ENCODE measurements around the gene GREM1.

Gene GREM1

GRCh38 chr15:32687556-32687955 lies 30.2 kb upstream of the GREM1 start:
- H3K9ac ChIP-seq (ENCODE audit: low read length) = no peak overlapping the region

DNA sequence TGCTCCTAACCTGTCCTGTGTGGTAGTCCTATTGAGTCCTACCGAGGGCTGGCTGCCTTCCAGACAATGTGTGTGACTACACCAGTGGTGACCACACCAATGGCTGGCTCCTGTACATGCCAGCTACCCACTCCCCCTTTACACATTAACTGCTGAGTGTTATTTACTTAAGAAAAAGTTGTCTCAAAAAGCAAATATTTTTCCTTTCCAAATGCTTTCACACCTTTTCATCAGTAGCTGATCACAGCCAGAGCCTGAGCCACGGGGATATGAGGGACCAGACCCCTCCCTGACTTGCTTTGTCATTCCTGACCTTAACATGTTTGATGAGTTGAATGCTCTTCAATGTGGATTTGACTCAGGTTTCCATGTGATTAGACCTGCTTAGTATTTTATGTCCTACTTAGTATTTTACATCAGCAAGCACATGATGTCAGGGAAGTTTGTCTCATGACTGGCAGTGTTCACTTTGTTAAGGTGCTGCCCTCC lies 29.6 kb upstream of the GREM1 start:
- no peak overlapping the region for H2AFZ ChIP-seq (ENCODE audit: low read length)
- no peak for DNase-seq

More at GRCh38 chr15:32687556-32687955, 30.2 kb upstream of the GREM1 start:
- Histone ChIP-seq H3K4me3 (ENCODE audit: low read length) (no peak overlapping the region), H2AFZ (ENCODE audit: low read length) (no peak overlapping the region), H3K36me3 (replicated peaks; ENCODE audit: insufficient read depth, low read length) (no peaks in the 10 kb centered on the region), H3K4me2 (ENCODE audit: low read depth, low read length) (no peak overlapping the region), H3K79me2 (ENCODE audit: low read length) (no peaks in the 10 kb centered on the region), H3K27me3 (replicated peaks; ENCODE audit: insufficient read depth, low read length) (no peaks in the 10 kb centered on the region), H3K9me3 (replicated peaks; ENCODE audit: insufficient read depth, low read length) (no peaks in the 10 kb centered on the region), H3K9me2 (replicated peaks; ENCODE audit: insufficient read depth, low read length) (no peaks in the 10 kb centered on the region), H3K27ac (ENCODE audit: low read length) (no peak overlapping the region), H4K20me1 (ENCODE audit: insufficient read depth, low read length) (no peaks in the 10 kb centered on the region), H3F3A (ENCODE audit: insufficient read depth, low read length) (no peaks in the 10 kb centered on the region), H3K4me1 (ENCODE audit: low read length) (0 out of 2 replicates have a peak, but pooled peaks cover 8% of the 10 kb centered on the region)
- DNase-seq = no peak
- TF ChIP-seq EZH2phosphoT487 (IDR thresholded peaks at IDR 0.05; ENCODE audit: low read length) = no peak
- TF ChIP-seq EZH2 (optimal IDR thresholded peaks at IDR 0.05; ENCODE audit: low read depth, low read length) = no peak
- TF ChIP-seq, protein P1, sequence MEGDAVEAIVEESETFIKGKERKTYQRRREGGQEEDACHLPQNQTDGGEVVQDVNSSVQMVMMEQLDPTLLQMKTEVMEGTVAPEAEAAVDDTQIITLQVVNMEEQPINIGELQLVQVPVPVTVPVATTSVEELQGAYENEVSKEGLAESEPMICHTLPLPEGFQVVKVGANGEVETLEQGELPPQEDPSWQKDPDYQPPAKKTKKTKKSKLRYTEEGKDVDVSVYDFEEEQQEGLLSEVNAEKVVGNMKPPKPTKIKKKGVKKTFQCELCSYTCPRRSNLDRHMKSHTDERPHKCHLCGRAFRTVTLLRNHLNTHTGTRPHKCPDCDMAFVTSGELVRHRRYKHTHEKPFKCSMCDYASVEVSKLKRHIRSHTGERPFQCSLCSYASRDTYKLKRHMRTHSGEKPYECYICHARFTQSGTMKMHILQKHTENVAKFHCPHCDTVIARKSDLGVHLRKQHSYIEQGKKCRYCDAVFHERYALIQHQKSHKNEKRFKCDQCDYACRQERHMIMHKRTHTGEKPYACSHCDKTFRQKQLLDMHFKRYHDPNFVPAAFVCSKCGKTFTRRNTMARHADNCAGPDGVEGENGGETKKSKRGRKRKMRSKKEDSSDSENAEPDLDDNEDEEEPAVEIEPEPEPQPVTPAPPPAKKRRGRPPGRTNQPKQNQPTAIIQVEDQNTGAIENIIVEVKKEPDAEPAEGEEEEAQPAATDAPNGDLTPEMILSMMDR (IDR thresholded peaks at IDR 0.05; ENCODE audit: low read length) = no peak

GRCh38 chr15:32690941-32691688 lies 26.7 kb upstream of the GREM1 start:
- H3K9ac ChIP-seq (ENCODE audit: low read length) = no peak overlapping the region
- H3K4me3 ChIP-seq (ENCODE audit: low read length) = no peak overlapping the region
- no peak overlapping the region for H3K4me2 ChIP-seq (ENCODE audit: low read depth, low read length)
- H3K36me3 ChIP-seq (replicated peaks; ENCODE audit: insufficient read depth, low read length) = no peaks in the 10 kb centered on the region
- H3K27me3 ChIP-seq (replicated peaks; ENCODE audit: insufficient read depth, low read length) = no peaks in the 10 kb centered on the region
- no peaks in the 10 kb centered on the region for H3K9me3 ChIP-seq (replicated peaks; ENCODE audit: insufficient read depth, low read length)
- H3K9me2 ChIP-seq (replicated peaks; ENCODE audit: insufficient read depth, low read length) = no peaks in the 10 kb centered on the region
- no peaks in the 10 kb centered on the region for H4K20me1 ChIP-seq (ENCODE audit: insufficient read depth, low read length)
- no peaks in the 10 kb centered on the region for H3K79me2 ChIP-seq (ENCODE audit: low read length)
- H3K4me1 ChIP-seq (ENCODE audit: low read length) = 0 out of 2 replicates have a peak, but pooled peaks cover 8% of the 10 kb centered on the region
- TF ChIP-seq EZH2 (optimal IDR thresholded peaks at IDR 0.05; ENCODE audit: low read depth, low read length) = no peak
- TF ChIP-seq, protein P1 (IDR thresholded peaks at IDR 0.05; ENCODE audit: low read length) = no peak
- no peak for TF ChIP-seq EZH2phosphoT487 (IDR thresholded peaks at IDR 0.05; ENCODE audit: low read length)
- H2AFZ ChIP-seq (ENCODE audit: low read length) = no peak overlapping the region
- no peak overlapping the region for H3K27ac ChIP-seq (ENCODE audit: low read length)
- H3F3A ChIP-seq (ENCODE audit: insufficient read depth, low read length) = no peaks in the 10 kb centered on the region
- no peak for DNase-seq

More for the DNA sequence above, 29.6 kb upstream of the GREM1 start:
- H3K9ac ChIP-seq (ENCODE audit: low read length) = no peak overlapping the region
- TF ChIP-seq EZH2phosphoT487 (IDR thresholded peaks at IDR 0.05; ENCODE audit: low read length) (no peak), EZH2 (optimal IDR thresholded peaks at IDR 0.05; ENCODE audit: low read depth, low read length) (no peak)
- TF ChIP-seq, protein P1 (IDR thresholded peaks at IDR 0.05; ENCODE audit: low read length) = no peak
- H3K4me1 ChIP-seq (ENCODE audit: low read length) = 0 out of 2 replicates have a peak, but pooled peaks cover 8% of the 10 kb centered on the region
- H3K27me3 ChIP-seq (replicated peaks; ENCODE audit: insufficient read depth, low read length) = no peaks in the 10 kb centered on the region
- no peak overlapping the region for H3K4me2 ChIP-seq (ENCODE audit: low read depth, low read length)
- no peaks in the 10 kb centered on the region for H3K9me2 ChIP-seq (replicated peaks; ENCODE audit: insufficient read depth, low read length)
- no peaks in the 10 kb centered on the region for H3K36me3 ChIP-seq (replicated peaks; ENCODE audit: insufficient read depth, low read length)
- H3K27ac ChIP-seq (ENCODE audit: low read length) = no peak overlapping the region
- H3K4me3 ChIP-seq (ENCODE audit: low read length) = no peak overlapping the region
- H4K20me1 ChIP-seq (ENCODE audit: insufficient read depth, low read length) = no peaks in the 10 kb centered on the region
- H3K79me2 ChIP-seq (ENCODE audit: low read length) = no peaks in the 10 kb centered on the region
- H3K9me3 ChIP-seq (replicated peaks; ENCODE audit: insufficient read depth, low read length) = no peaks in the 10 kb centered on the region
- no peaks in the 10 kb centered on the region for H3F3A ChIP-seq (ENCODE audit: insufficient read depth, low read length)
